Vagina (tissue), 2 donors: Measurements from ENCODE around the gene CD36.

Source experiments
- CTCF ChIP-seq, 3 experiments: fragments of 450-650 bp in 2 of 3; fragments of 200-600 bp in 1 of 3; sonication (generic) in 1 of 3; IDR thresholded peaks; one replicate each; pipeline ENCODE4 v1.5.1; 2017 to 2019; ENCODE audit warnings: antibody characterized with exemption in 3 of 3, mild to moderate bottlenecking in 2 of 3, moderate library complexity in 2 of 3
- POLR2A ChIP-seq, 2 donors: fragments of 450-650 bp; IDR thresholded peaks; one replicate each; pipeline ENCODE4 v1.6.1; 2017; ENCODE audit warnings: antibody characterized with exemption in 2 of 2, mild to moderate bottlenecking in 2 of 2, moderate library complexity in 2 of 2
- POLR2AphosphoS5 ChIP-seq, 2 donors: sonication (generic); formaldehyde crosslinking; IDR thresholded peaks; one replicate each; pipeline ENCODE4 v1.9.0; 2017; ENCODE audit warnings: antibody characterized with exemption in 2 of 2, mild to moderate bottlenecking in 2 of 2, low read depth in 1 of 2; ENCODE audit not compliant: insufficient read depth in 1 of 2

- TF ChIP-seq CTCF (IDR thresholded peaks at IDR 0.05), result no peak
- no peak for TF ChIP-seq POLR2A (IDR thresholded peaks at IDR 0.05)
- no peak for TF ChIP-seq POLR2AphosphoS5 (IDR thresholded peaks at IDR 0.05; ENCODE audit: insufficient read depth in 1 of 2, low read depth in 1 of 2)
Observed at GRCh38 chr7:80632819-80633218, 5.6 kb upstream of the CD36 start.
